Naive thymus-derived CD4-positive, alpha-beta T cell (primary cell): Measurements from ENCODE around the gene SGCA. TPM values are rescaled to one million over a fixed set of nuclear protein-coding genes. Genes with fewer than 3 reads are reported as not detected.
A peak's percentile ranks its signal among the peaks of the same experiment; 100 is the strongest.

Experiments
- ATAC-seq: fragments of 150-1000 bp; cut with Tn5 transposase; 2 replicates; pipeline ENCODE4 v1.10.0; 2021; ENCODE audit warnings: mild to moderate bottlenecking, moderate library complexity
- CTCF ChIA-PET: fragments of 350-600 bp; sonication (Branson Sonifier 250); formaldehyde crosslinking; loops from one replicate; lab custom pipeline; 2021; ENCODE audit warnings: antibody characterized with exemption; lab: Charles Lee
- POLR2A ChIA-PET: fragments of 350-600 bp; sonication (Branson Sonifier 250); formaldehyde crosslinking; loops from one replicate; lab custom pipeline; 2021; ENCODE audit warnings: antibody characterized with exemption, inconsistent platforms; lab: Charles Lee
- DNase-seq, 9 donors: peaks; one replicate each; pipeline versions ENCODE4 v3.0.0 to v3.0.0-alpha.2; 2020 to 2022; ENCODE audit warnings: mixed read lengths in 1 of 9
- H3K27ac ChIP-seq: one replicate; pipeline ENCODE4 v1.7.0; 2013; ENCODE audit warnings: mild to moderate bottlenecking, low read depth, low read length, moderate library complexity
- H3K27me3 ChIP-seq, 2 donors: one replicate each; pipeline ENCODE4 v1.7.0; 2013; ENCODE audit warnings: low read length in 2 of 2, mild to moderate bottlenecking in 2 of 2, moderate library complexity in 2 of 2; ENCODE audit not compliant: control insufficient read depth in 2 of 2, insufficient read depth in 2 of 2
- H3K36me3 ChIP-seq, 3 experiments: 1 replicate in 2 of 3; 2 replicates in 1 of 3; pipeline ENCODE4 v1.7.0; 2013; ENCODE audit warnings: low read length in 3 of 3, mild to moderate bottlenecking in 3 of 3, moderate library complexity in 1 of 3; ENCODE audit not compliant: insufficient read depth in 3 of 3, control insufficient read depth in 2 of 3
- H3K4me1 ChIP-seq, 2 donors: one replicate each; pipeline ENCODE4 v1.7.0; 2013; ENCODE audit warnings: low read length in 2 of 2, mild to moderate bottlenecking in 2 of 2, moderate library complexity in 1 of 2; ENCODE audit not compliant: control insufficient read depth in 2 of 2, insufficient read depth in 2 of 2
- H3K4me3 ChIP-seq: 2 replicates; pipeline ENCODE4 v1.7.0; 2013; ENCODE audit warnings: mild to moderate bottlenecking, low read length
- H3K9me3 ChIP-seq, 3 experiments: 1 replicate in 2 of 3; 2 replicates in 1 of 3; pipeline ENCODE4 v1.7.0; 2013; ENCODE audit warnings: low read length in 3 of 3; ENCODE audit not compliant: control insufficient read depth in 2 of 3
- H3K27ac Mint-ChIP-seq, 9 donors: one replicate each; pipeline ENCODE4 v1.8.0; 2020 to 2022; ENCODE audit warnings: mixed read lengths in 9 of 9, mild to moderate bottlenecking in 8 of 9, moderate library complexity in 5 of 9, inconsistent platforms in 2 of 9
- H3K27me3 Mint-ChIP-seq, 5 donors: one replicate each; pipeline ENCODE4 v1.8.0; 2021 to 2022; ENCODE audit warnings: mixed read lengths in 5 of 5, mild to moderate bottlenecking in 1 of 5
- H3K36me3 Mint-ChIP-seq, 5 donors: one replicate each; pipeline ENCODE4 v1.8.0; 2020 to 2022; ENCODE audit warnings: mixed read lengths in 5 of 5, mild to moderate bottlenecking in 3 of 5, inconsistent platforms in 1 of 5
- H3K4me1 Mint-ChIP-seq, 7 donors: one replicate each; pipeline ENCODE4 v1.8.0; 2020 to 2022; ENCODE audit warnings: mixed read lengths in 7 of 7, mild to moderate bottlenecking in 3 of 7, inconsistent platforms in 1 of 7
- H3K4me3 Mint-ChIP-seq, 10 donors: one replicate each; pipeline ENCODE4 v1.8.0; 2020 to 2022; ENCODE audit warnings: mild to moderate bottlenecking in 10 of 10, mixed read lengths in 10 of 10, moderate library complexity in 6 of 10, inconsistent platforms in 2 of 10
- H3K9me3 Mint-ChIP-seq, 11 donors: one replicate each; pipeline ENCODE4 v1.8.0; 2020 to 2022; ENCODE audit warnings: mixed read lengths in 11 of 11, mild to moderate bottlenecking in 4 of 11, inconsistent platforms in 1 of 11, moderate library complexity in 1 of 11
- intact Hi-C, 2 donors: fragments of 100-400 bp; cut with micrococcal nuclease; formaldehyde crosslinking; loops; one replicate each; pipeline ENCODE4 v1.15.1; 2023
- polyA plus RNA-seq, 2 donors: library from polyadenylated mRNA; unstranded; fragments of 300-500 nt; fragmentation: Illumina TruSeq; gene quantifications; one replicate each; pipeline ENCODE4 v1.2.3, GENCODE V29; 2021
- total RNA-seq, 6 experiments: library from RNA in 5 of 6; stranded (reverse) in 5 of 6; gene quantifications; 1 replicate in 5 of 6; 2 replicates in 1 of 6; pipeline ENCODE4 v1.2.3 and lab custom pipeline; 2021 to 2026

The SGCA gene
- total and polyA plus RNA-seq, 7 experiments from 2014 or later, result 0.69 TPM; not detected in 6

GRCh38 chr17:50199803-50200456, 34.1 kb downstream of the SGCA start:
- CTCF ChIA-PET, result interaction anchor here (0.6 to 3.9 kb wide), 24 partner anchors 10 to 1267 kb away, joined by 3 to 60 read pairs (median 4); partner anchors contain the start of genes SAMD14 and TMEM92
- peak; percentile 28 to 93 (median 72) for DNase-seq
- H3K27ac ChIP-seq, result peak overlapping the region; percentile 26

DNA sequence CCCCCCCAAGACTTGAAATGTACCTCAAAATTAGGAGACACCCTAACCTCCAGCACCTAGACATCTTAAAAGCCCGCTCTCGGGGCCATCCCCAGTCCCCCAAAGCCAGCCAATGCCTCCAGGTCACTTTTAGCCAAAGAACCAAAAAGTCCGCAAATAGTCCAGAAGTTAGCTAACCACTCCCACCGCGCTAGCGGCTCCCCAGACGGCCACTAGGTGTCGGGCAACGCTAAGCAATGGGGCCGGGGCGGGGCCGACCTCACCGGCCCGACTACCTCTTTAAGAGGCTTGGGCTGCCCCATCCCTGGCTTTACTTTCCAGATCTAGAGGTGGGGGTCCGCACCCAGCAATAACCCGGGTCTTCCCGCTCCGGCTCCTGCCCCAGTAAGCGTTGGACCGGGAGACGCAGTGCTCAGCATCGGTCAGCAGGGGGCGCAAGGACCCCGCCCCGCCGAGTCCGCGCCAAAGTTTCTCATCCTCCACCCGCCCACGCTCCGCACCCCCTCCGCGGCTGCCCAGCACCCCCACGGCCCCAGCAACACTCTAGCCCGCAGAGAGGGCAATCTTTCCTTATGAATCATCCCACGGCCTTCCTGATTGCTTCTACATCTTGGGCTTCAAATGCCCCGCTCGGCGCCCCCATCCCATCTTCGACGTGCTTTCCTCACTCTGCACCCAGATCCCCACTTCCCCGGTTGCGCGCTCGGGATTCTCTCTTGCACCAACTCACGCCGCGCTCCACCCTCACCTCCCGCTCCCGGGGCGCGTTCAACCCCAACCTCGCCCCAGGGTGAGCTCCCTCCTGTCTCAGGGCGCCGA, 34.9 kb downstream of the SGCA start:
- Histone ChIP-seq H3K4me3 (peak overlapping the region; percentile 61), H3K36me3 (no peaks in the 10 kb centered on the region), H3K9me3 (no peaks in the 10 kb centered on the region), H3K27ac (peak overlapping the region; percentile 26), H3K4me1 (peaks cover 12% of the 10 kb centered on the region in 2 donors), H3K27me3 (peaks cover 5 to 13% of the 10 kb centered on the region in 2 donors)
- ChIA-PET POLR2A (interaction anchor here (1.2 kb wide), 1 partner anchor 73 kb away, joined by 5 read pairs; no protein-coding TSS in a partner anchor), CTCF (interaction anchor here (0.6 to 3.9 kb wide), 26 partner anchors 9 to 1266 kb away, joined by 3 to 60 read pairs (median 3); partner anchors contain the start of genes SAMD14 and TMEM92)
- intact Hi-C loops, result loop anchor here (1.0 to 2.0 kb wide), 7 partner anchors 73 to 278 kb away; partner anchors contain the start of genes LRRC59 (in 1 of the 2), PDK2 (in 1 of the 2) and RSAD1 (in 1 of the 2)
- Mint-ChIP-seq H3K4me1 (peaks cover 6 to 27% (median 25%) of the 10 kb centered on the region in 7 donors), H3K36me3 (peaks cover 0 to 3% (median 0%) of the 10 kb centered on the region in 5 donors), H3K4me3 (peak overlapping the region; percentile 70 to 87 (median 76)), H3K9me3 (peaks cover 0 to 4% (median 0%) of the 10 kb centered on the region in 11 donors), H3K27ac (peak overlapping the region in 7 of 9 donors; percentile 47 to 92 (median 87)), H3K27me3 (peaks cover 43 to 70% (median 49%) of the 10 kb centered on the region in 5 donors)
- peak; percentile 80 for ATAC-seq
- DNase-seq, result peak; percentile 66 to 84 (median 78)

More at GRCh38 chr17:50199803-50200456, 34.1 kb downstream of the SGCA start:
- POLR2A ChIA-PET, result interaction anchor here (1.2 kb wide), 1 partner anchor 73 kb away, joined by 5 read pairs; no protein-coding TSS in a partner anchor
- H3K27me3 ChIP-seq, result peaks cover 5 to 13% of the 10 kb centered on the region in 2 donors
- H3K27ac Mint-ChIP-seq, result peak overlapping the region in 8 of 9 donors; percentile 28 to 92 (median 88)
- peak overlapping the region; percentile 70 to 87 (median 76) for H3K4me3 Mint-ChIP-seq
- peak overlapping the region; percentile 61 for H3K4me3 ChIP-seq
- no peaks in the 10 kb centered on the region for H3K36me3 Mint-ChIP-seq
- peaks cover 6 to 27% (median 25%) of the 10 kb centered on the region in 7 donors for H3K4me1 Mint-ChIP-seq
- peaks cover 0 to 5% (median 0%) of the 10 kb centered on the region in 11 donors for H3K9me3 Mint-ChIP-seq
- H3K36me3 ChIP-seq, result no peaks in the 10 kb centered on the region
- peaks cover 36 to 64% (median 42%) of the 10 kb centered on the region in 5 donors for H3K27me3 Mint-ChIP-seq
- peaks cover 12% of the 10 kb centered on the region in 2 donors for H3K4me1 ChIP-seq
- intact Hi-C loops, result loop anchor here (1.0 to 2.0 kb wide), 9 partner anchors 59 to 279 kb away; partner anchors contain the start of genes LRRC59 (in 1 of the 2), PDK2 (in 1 of the 2) and RSAD1 (in 1 of the 2)
- peak; percentile 82 for ATAC-seq
- no peaks in the 10 kb centered on the region for H3K9me3 ChIP-seq

GRCh38 chr17:50201276-50201854, 35.6 kb downstream of the SGCA start, which contains the start of gene COL1A1:
COL1A1 (minus strand) TSS chr17:50201631; CDS start chr17:50201513, 118 bp downstream.
- intact Hi-C loops, result loop anchor here in 1 of 2 donors (2.0 kb wide), 1 partner anchor 277 kb away; the partner anchor contains the start of gene RSAD1
- peaks cover 50 to 71% (median 56%) of the 10 kb centered on the region in 5 donors for H3K27me3 Mint-ChIP-seq
- peak within 1 kb of the TSS; percentile 70 to 87 (median 76) for H3K4me3 Mint-ChIP-seq
- Histone ChIP-seq H3K4me3 (peak within 1 kb of the TSS; percentile 61), H3K9me3 (no peaks in the 10 kb centered on the region), H3K27me3 (peaks cover 5 to 13% of the 10 kb centered on the region in 2 donors), H3K4me1 (peaks cover 12% of the 10 kb centered on the region in 2 donors), H3K27ac (peak within 1 kb of the TSS; percentile 26), H3K36me3 (no peaks in the 10 kb centered on the region)
- ChIA-PET CTCF (interaction anchor here (0.5 to 3.9 kb wide), 9 partner anchors 12 to 111 kb away, joined by 3 to 60 read pairs (median 7); partner anchors contain the start of gene TMEM92), POLR2A (interaction anchor here (1.2 kb wide), 1 partner anchor 72 kb away, joined by 5 read pairs; no protein-coding TSS in a partner anchor)
- H3K27ac Mint-ChIP-seq, result peak within 1 kb of the TSS in 6 of 9 donors; percentile 46 to 92 (median 84)
- peaks cover 0 to 4% (median 0%) of the 10 kb centered on the region in 11 donors for H3K9me3 Mint-ChIP-seq
- ATAC-seq, result no peak
- H3K36me3 Mint-ChIP-seq, result peaks cover 0 to 3% (median 0%) of the 10 kb centered on the region in 5 donors
- DNase-seq, result peak in 1 of 9 donors; percentile 7
- H3K4me1 Mint-ChIP-seq, result peaks cover 6 to 27% (median 25%) of the 10 kb centered on the region in 7 donors

DNA sequence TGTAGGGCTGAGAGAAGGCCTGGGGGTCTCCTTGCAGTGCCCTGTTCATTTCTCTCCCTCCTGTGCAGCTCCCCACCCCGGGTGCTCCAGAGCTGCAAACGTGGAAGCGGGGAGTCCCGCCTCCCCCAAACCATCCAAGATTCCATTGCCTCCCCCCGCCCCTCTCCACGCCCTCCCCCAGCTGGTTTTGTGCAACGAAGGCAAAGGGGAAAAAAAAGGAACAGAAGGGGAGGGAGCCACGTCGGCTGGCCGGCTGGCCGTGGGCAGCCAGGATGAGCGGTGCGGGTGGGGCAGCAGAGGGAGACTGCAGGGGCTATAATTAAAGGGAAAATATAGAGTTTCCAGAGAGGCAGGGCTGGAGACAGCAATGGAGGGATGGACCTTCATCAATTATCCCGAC, 37.3 kb downstream of the SGCA start:
- Mint-ChIP-seq H3K27me3 (peaks cover 62 to 72% (median 67%) of the 10 kb centered on the region in 5 donors), H3K27ac (no peak overlapping the region), H3K36me3 (peaks cover 0 to 3% (median 0%) of the 10 kb centered on the region in 5 donors), H3K4me3 (no peak overlapping the region), H3K4me1 (peaks cover 9 to 31% (median 30%) of the 10 kb centered on the region in 7 donors), H3K9me3 (peaks cover 0 to 5% (median 0%) of the 10 kb centered on the region in 11 donors)
- H3K27ac ChIP-seq, result no peak overlapping the region
- no peaks in the 10 kb centered on the region for H3K9me3 ChIP-seq
- ChIA-PET POLR2A (no interaction called here), CTCF (interaction anchor here (3.7 to 3.9 kb wide), 3 partner anchors 10 to 93 kb away, joined by 39 to 60 read pairs (median 60); partner anchors contain the start of gene TMEM92)
- H3K4me3 ChIP-seq, result no peak overlapping the region
- intact Hi-C loops, result no loop called here
- DNase-seq (no peak), ATAC-seq (no peak)
- H3K36me3 ChIP-seq, result no peaks in the 10 kb centered on the region
- peaks cover 5 to 13% of the 10 kb centered on the region in 2 donors for H3K27me3 ChIP-seq
- H3K4me1 ChIP-seq, result peaks cover 12% of the 10 kb centered on the region in 2 donors

GRCh38 chr17:50203604-50204345, 38.0 kb downstream of the SGCA start:
- peaks cover 0 to 3% (median 0%) of the 10 kb centered on the region in 5 donors for H3K36me3 Mint-ChIP-seq
- Histone ChIP-seq H3K36me3 (no peaks in the 10 kb centered on the region), H3K27me3 (peaks cover 2 to 13% of the 10 kb centered on the region in 2 donors), H3K4me1 (peaks cover 12% of the 10 kb centered on the region in 2 donors), H3K27ac (no peak overlapping the region), H3K4me3 (no peak overlapping the region), H3K9me3 (no peaks in the 10 kb centered on the region)
- POLR2A ChIA-PET, result interaction anchor here (0.7 kb wide), 1 partner anchor 12 kb away, joined by 4 read pairs; no protein-coding TSS in a partner anchor
- no peak overlapping the region for H3K27ac Mint-ChIP-seq
- H3K4me3 Mint-ChIP-seq, result no peak overlapping the region
- ATAC-seq (no peak), DNase-seq (no peak)
- intact Hi-C loops, result no loop called here
- CTCF ChIA-PET, result interaction anchor here (0.6 to 1.3 kb wide), 3 partner anchors 9 to 356 kb away, joined by 3 read pairs; partner anchors contain the start of gene CACNA1G
- H3K27me3 Mint-ChIP-seq, result peaks cover 61 to 72% (median 68%) of the 10 kb centered on the region in 5 donors
- H3K4me1 Mint-ChIP-seq, result peaks cover 9 to 25% (median 23%) of the 10 kb centered on the region in 7 donors
- H3K9me3 Mint-ChIP-seq, result peaks cover 0 to 5% (median 0%) of the 10 kb centered on the region in 11 donors
